GM19397 (cell line): Measurements from ENCODE around the gene DPF3.

Experiments
- ATAC-seq: cut with Tn5 transposase; IDR thresholded peaks from one replicate; pipeline ENCODE4 v1.9.1; 2021; ENCODE audit warnings: mild to moderate bottlenecking, moderate library complexity; ENCODE audit not compliant: unreplicated experiment

DPF3 gene

GRCh38 chr14:72651714-72652113 lies 242.2 kb downstream of the DPF3 start:
- ATAC-seq, result no peak

GRCh38 chr14:72651081-72651480 lies 242.8 kb downstream of the DPF3 start:
- no peak for ATAC-seq

GRCh38 chr14:72649603-72650227 lies 244.2 kb downstream of the DPF3 start:
- no peak for ATAC-seq

GRCh38 chr14:72647782-72648181 lies 246.1 kb downstream of the DPF3 start:
- no peak for ATAC-seq

GRCh38 chr14:72646861-72647528 lies 246.9 kb downstream of the DPF3 start:
- ATAC-seq, result no peak

- ATAC-seq, result no peak
These were observed 248.2 kb downstream of the DPF3 start for GRCh38 chr14:72645706-72646105.

GRCh38 chr14:72644758-72645489 lies 249.0 kb downstream of the DPF3 start:
- no peak for ATAC-seq

- ATAC-seq, result no peak
These were observed 249.9 kb downstream of the DPF3 start for GRCh38 chr14:72644038-72644437.

GRCh38 chr14:72643317-72643801 lies 250.5 kb downstream of the DPF3 start:
- no peak for ATAC-seq

GRCh38 chr14:72640911-72641485 lies 252.9 kb downstream of the DPF3 start:
- no peak for ATAC-seq

- ATAC-seq, result no peak
These were observed 255.9 kb downstream of the DPF3 start for GRCh38 chr14:72638021-72638420.

GRCh38 chr14:72636871-72637270 lies 257.0 kb downstream of the DPF3 start:
- no peak for ATAC-seq

GRCh38 chr14:72636094-72636493 lies 257.8 kb downstream of the DPF3 start:
- ATAC-seq, result no peak

GRCh38 chr14:72634691-72635616 lies 258.9 kb downstream of the DPF3 start:
- ATAC-seq, result no peak

GRCh38 chr14:72633551-72633950 lies 260.4 kb downstream of the DPF3 start:
- ATAC-seq, result no peak

GRCh38 chr14:72632727-72633126 lies 261.2 kb downstream of the DPF3 start:
- no peak for ATAC-seq

- no peak for ATAC-seq
These were observed 262.5 kb downstream of the DPF3 start for GRCh38 chr14:72631401-72631800.

- ATAC-seq, result no peak
These were observed 263.5 kb downstream of the DPF3 start for GRCh38 chr14:72630374-72630773.

- no peak for ATAC-seq
These were observed 264.4 kb downstream of the DPF3 start for GRCh38 chr14:72629534-72629933.

- no peak for ATAC-seq
These were observed 268.2 kb downstream of the DPF3 start for GRCh38 chr14:72625689-72626088.
